ENCODE measurements around the gene TRABD2B.

DNA sequence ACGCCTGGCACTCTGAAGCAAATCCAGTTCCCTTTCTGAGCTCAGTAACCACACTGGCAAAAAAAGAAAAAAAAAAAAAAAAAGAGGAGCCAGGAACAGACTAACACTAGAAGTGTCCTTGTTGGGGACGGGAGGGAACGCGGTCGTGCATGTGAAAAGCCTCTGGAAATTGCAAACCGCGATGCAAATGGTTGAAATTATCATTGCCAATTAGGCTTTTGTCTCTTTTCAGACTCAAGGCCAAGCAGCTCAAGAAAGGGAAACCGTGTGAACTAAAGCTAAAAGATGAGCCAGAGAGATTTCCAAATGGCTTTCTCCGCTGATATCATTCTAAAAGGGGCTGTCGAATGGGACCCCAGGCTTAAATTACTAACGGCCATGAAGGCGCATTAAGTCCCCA lies 13.5 kb downstream of the TRABD2B start:
- TF ChIP-seq, protein P1, sequence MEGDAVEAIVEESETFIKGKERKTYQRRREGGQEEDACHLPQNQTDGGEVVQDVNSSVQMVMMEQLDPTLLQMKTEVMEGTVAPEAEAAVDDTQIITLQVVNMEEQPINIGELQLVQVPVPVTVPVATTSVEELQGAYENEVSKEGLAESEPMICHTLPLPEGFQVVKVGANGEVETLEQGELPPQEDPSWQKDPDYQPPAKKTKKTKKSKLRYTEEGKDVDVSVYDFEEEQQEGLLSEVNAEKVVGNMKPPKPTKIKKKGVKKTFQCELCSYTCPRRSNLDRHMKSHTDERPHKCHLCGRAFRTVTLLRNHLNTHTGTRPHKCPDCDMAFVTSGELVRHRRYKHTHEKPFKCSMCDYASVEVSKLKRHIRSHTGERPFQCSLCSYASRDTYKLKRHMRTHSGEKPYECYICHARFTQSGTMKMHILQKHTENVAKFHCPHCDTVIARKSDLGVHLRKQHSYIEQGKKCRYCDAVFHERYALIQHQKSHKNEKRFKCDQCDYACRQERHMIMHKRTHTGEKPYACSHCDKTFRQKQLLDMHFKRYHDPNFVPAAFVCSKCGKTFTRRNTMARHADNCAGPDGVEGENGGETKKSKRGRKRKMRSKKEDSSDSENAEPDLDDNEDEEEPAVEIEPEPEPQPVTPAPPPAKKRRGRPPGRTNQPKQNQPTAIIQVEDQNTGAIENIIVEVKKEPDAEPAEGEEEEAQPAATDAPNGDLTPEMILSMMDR (IDR thresholded peaks at IDR 0.05), result no peak
- TF ChIP-seq POLR2A (IDR thresholded peaks at IDR 0.05), result no peak
- no peak for TF ChIP-seq EP300 (IDR thresholded peaks at IDR 0.05)

All from upper lobe of left lung (tissue), 4 donors.